Measurements from ENCODE around the gene BMAL1.

DNA sequence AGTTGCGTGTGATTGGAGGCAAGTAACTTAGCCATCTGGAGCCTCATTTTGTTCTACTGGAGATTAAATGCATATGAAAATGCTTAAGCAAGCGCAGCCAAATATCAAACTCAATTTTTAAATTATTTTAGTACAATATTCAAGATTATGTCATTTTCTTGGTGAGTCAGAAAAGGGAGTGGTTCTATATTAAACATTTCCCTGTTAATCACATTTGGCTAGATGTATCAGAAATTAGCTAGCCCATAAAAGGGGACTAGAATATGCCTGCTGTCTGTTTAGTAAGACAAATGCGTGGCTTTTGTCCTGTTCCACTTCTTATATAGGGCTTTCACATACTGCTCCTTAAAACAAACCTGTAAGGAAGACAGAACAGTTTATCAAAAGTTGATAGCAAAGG lies 35.0 kb upstream of the BMAL1 start:
- TF ChIP-seq, protein P1, sequence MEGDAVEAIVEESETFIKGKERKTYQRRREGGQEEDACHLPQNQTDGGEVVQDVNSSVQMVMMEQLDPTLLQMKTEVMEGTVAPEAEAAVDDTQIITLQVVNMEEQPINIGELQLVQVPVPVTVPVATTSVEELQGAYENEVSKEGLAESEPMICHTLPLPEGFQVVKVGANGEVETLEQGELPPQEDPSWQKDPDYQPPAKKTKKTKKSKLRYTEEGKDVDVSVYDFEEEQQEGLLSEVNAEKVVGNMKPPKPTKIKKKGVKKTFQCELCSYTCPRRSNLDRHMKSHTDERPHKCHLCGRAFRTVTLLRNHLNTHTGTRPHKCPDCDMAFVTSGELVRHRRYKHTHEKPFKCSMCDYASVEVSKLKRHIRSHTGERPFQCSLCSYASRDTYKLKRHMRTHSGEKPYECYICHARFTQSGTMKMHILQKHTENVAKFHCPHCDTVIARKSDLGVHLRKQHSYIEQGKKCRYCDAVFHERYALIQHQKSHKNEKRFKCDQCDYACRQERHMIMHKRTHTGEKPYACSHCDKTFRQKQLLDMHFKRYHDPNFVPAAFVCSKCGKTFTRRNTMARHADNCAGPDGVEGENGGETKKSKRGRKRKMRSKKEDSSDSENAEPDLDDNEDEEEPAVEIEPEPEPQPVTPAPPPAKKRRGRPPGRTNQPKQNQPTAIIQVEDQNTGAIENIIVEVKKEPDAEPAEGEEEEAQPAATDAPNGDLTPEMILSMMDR (IDR thresholded peaks at IDR 0.05 in 8 of 11, conservative IDR thresholded peaks at IDR 0.05 in 3 of 11): no peak
- no peak for TF ChIP-seq POLR2A (IDR thresholded peaks at IDR 0.05)
